Smooth muscle cell (in vitro differentiated cells): Measurements from ENCODE around the gene ZNF683. TPM values are rescaled to one million over a fixed set of nuclear protein-coding genes. Genes with fewer than 3 reads are reported as not detected.

Experiments
- DNase-seq: peaks from one replicate; lab custom pipeline; 2025; ENCODE audit not compliant: unreplicated experiment; lab: John Stamatoyannopoulos, UW
- H2AFZ ChIP-seq: fragments of 200-600 bp; sonication (generic); 2 replicates; pipeline ENCODE4 v1.6.0; 2016; ENCODE audit warnings: antibody characterized with exemption, low read depth, mild to moderate bottlenecking
- H3F3A ChIP-seq: fragments of 200-600 bp; sonication (generic); 2 replicates; pipeline ENCODE4 v1.6.0; 2017; ENCODE audit warnings: antibody characterized with exemption, low read depth
- H3K27ac ChIP-seq: fragments of 200-600 bp; sonication (generic); 2 replicates; pipeline ENCODE4 v1.5.1; 2016; ENCODE audit warnings: low read depth, mild to moderate bottlenecking
- H3K27me3 ChIP-seq: fragments of 200-600 bp; sonication (generic); 2 replicates; pipeline ENCODE4 v1.6.1; 2016; ENCODE audit warnings: low read depth, mild to moderate bottlenecking
- H3K36me3 ChIP-seq: fragments of 200-600 bp; sonication (generic); 2 replicates; pipeline ENCODE4 v1.5.1; 2016; ENCODE audit warnings: low read depth
- H3K4me1 ChIP-seq: fragments of 200-600 bp; sonication (generic); 2 replicates; pipeline ENCODE4 v1.5.1; 2016; ENCODE audit warnings: low read depth
- H3K4me2 ChIP-seq: fragments of 200-600 bp; sonication (generic); 2 replicates; pipeline ENCODE4 v1.6.0; 2016; ENCODE audit warnings: mild to moderate bottlenecking
- H3K4me3 ChIP-seq: fragments of 200-600 bp; sonication (generic); 2 replicates; pipeline ENCODE4 v1.5.1; 2016; ENCODE audit warnings: mild to moderate bottlenecking
- H3K79me2 ChIP-seq: fragments of 200-600 bp; sonication (generic); 2 replicates; pipeline ENCODE4 v1.6.0; 2016; ENCODE audit warnings: low read depth, mild to moderate bottlenecking
- H3K9ac ChIP-seq: fragments of 200-600 bp; sonication (generic); 2 replicates; pipeline ENCODE4 v1.6.0; 2016; ENCODE audit warnings: low read depth
- H3K9me3 ChIP-seq: fragments of 200-600 bp; sonication (generic); replicated peaks from 2 replicates; pipeline ENCODE4 v1.5.1; 2016; ENCODE audit warnings: low read depth
- H4K20me1 ChIP-seq: fragments of 200-600 bp; sonication (generic); 2 replicates; pipeline ENCODE4 v1.6.0; 2016; ENCODE audit warnings: low read depth
- WGBS: methylation state at CpG from one replicate; pipeline ENCODE4 v1.1.7; 2016; ENCODE audit warnings: low lambda C conversion rate; 5-methylcytosine and 5-hydroxymethylcytosine counted together
- polyA plus RNA-seq: library from polyadenylated mRNA; unstranded; fragments of >200 nt; fragmentation: Nextera tagmentation; extraction: Ambion mirVana; gene quantifications from 2 replicates; pipeline ENCODE4 v1.2.1, GENCODE V29; 2016
- total RNA-seq: library from RNA; depleted of rRNA; stranded (reverse); fragments of >200 nt; gene quantifications from 2 replicates; pipeline ENCODE4 v1.2.3, GENCODE V29; 2014
- TF ChIP-seq, protein P1 (sequence below): fragments of 200-600 bp; sonication (generic); IDR thresholded peaks from 2 replicates; pipeline ENCODE4 v1.5.1; 2017; ENCODE audit warnings: borderline replicate concordance, mild to moderate bottlenecking, antibody characterized with exemption; ENCODE audit not compliant: insufficient read depth, poor library complexity, severe bottlenecking

Gene ZNF683
- total and polyA plus RNA-seq, 2 experiments from 2014 or later: not detected

DNA sequence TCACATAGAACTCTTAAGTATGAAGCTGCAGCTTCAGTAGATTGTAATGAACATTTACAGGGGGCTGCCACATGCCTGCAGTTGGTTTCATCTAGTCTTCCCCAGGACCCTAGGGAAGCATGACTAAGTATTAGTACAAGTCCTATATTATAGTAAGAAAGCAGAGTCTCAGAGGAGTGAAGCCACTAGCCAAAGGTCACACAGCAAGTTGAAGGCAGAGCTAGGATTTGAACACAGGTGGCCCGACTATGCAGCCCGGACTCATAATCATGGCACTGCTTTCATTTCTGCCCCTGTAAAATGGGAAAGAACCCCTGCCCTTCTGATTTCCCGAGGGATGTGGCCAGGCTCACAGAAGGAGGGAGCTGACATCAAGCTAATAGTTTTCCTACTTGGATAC, 10.2 kb downstream of the ZNF683 start:
- Histone ChIP-seq H3K36me3 (no peaks in the 10 kb centered on the region), H3K4me3 (no peak overlapping the region), H3K4me2 (no peak overlapping the region), H3K9me3 (no peaks in the 10 kb centered on the region), H3K4me1 (no peaks in the 10 kb centered on the region), H2AFZ (no peak overlapping the region), H3K9ac (no peak overlapping the region), H3K79me2 (no peaks in the 10 kb centered on the region), H4K20me1 (no peaks in the 10 kb centered on the region), H3K27ac (no peak overlapping the region), H3F3A (no peaks in the 10 kb centered on the region), H3K27me3 (peaks cover 51% of the 10 kb centered on the region)
- no peak for DNase-seq
- TF ChIP-seq, protein P1, sequence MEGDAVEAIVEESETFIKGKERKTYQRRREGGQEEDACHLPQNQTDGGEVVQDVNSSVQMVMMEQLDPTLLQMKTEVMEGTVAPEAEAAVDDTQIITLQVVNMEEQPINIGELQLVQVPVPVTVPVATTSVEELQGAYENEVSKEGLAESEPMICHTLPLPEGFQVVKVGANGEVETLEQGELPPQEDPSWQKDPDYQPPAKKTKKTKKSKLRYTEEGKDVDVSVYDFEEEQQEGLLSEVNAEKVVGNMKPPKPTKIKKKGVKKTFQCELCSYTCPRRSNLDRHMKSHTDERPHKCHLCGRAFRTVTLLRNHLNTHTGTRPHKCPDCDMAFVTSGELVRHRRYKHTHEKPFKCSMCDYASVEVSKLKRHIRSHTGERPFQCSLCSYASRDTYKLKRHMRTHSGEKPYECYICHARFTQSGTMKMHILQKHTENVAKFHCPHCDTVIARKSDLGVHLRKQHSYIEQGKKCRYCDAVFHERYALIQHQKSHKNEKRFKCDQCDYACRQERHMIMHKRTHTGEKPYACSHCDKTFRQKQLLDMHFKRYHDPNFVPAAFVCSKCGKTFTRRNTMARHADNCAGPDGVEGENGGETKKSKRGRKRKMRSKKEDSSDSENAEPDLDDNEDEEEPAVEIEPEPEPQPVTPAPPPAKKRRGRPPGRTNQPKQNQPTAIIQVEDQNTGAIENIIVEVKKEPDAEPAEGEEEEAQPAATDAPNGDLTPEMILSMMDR: no peak
- WGBS: 92% methylated on average over 3 of the region's 3 CpGs

DNA sequence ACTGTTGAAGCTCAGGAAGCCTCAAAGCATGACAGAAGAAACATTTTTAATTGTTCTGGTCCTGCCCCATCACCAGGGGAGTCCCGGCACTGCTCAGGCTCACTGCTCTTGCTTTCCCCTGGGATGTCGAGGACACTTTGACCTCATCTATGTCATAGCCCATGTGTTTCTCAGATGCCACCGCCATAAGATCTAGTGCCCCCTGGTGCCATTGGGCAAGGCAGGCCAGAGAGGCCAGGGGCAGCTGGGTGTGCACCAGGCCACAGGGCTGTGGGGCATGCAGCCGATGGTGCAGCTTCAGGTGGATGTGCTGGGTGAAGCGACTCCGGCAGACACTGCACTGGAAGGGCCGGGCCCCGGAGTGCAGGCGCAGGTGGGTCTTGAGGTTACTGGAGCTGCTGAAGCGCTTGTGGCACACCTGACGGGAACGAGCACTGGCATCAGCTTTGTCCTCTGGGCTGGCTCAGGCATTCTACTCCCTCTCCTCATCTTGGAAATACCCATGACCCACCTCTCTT, 10.9 kb downstream of the ZNF683 start:
- H2AFZ ChIP-seq: no peak overlapping the region

DNA sequence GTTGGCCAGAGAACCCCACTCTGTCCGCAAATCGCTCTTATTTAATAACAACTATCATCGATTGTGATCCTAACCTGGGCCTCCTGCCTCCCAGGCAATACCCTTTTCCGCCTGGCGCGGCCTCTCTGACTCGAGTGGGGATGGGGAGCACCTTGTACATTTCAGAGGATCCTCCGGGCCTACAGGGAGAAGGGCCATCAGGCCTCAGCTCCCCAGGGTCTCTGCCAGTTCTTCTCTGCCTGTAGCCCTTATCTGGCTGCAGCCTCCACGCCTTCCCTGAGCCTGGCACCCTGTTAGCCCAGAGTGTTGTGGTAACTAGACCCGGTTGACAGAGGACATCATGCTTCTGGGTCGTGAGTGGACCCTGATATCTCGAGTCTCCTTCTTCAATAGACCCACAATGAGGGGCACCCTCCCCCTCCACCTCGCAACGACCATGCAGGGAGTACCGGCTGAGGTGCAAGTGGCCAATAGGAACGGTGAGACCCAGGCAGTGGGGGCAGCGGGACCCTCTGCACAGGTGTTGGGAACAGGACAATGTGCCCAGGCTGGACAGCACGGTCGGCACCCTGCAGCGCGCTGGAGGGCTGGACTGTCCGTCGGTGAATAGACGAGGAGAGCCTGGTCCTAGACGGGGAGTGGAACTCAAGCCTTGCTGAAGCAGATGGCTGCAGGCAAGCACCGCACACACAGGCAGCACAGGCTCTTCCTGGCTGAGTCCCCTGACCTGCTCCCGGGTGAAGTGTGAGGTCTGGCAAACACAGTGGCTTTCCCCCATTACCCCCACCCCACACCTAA, 11.5 kb downstream of the ZNF683 start:
- H4K20me1 ChIP-seq: no peaks in the 10 kb centered on the region
- peaks cover 54% of the 10 kb centered on the region for H3K27me3 ChIP-seq
- H3K9ac ChIP-seq: no peak overlapping the region
- 80% methylated on average over 27 of the region's 27 CpGs for WGBS
- H3K4me3 ChIP-seq: peak overlapping the region; percentile 38
- DNase-seq: no peak
- H3K4me2 ChIP-seq: no peak overlapping the region
- no peaks in the 10 kb centered on the region for H3K36me3 ChIP-seq
- TF ChIP-seq, protein P1: no peak
- H3K27ac ChIP-seq: no peak overlapping the region
- no peak overlapping the region for H2AFZ ChIP-seq
- no peaks in the 10 kb centered on the region for H3K79me2 ChIP-seq
- no peaks in the 10 kb centered on the region for H3K4me1 ChIP-seq
- no peaks in the 10 kb centered on the region for H3K9me3 ChIP-seq
- no peaks in the 10 kb centered on the region for H3F3A ChIP-seq

More for the DNA sequence above, 10.9 kb downstream of the ZNF683 start:
- no peaks in the 10 kb centered on the region for H3F3A ChIP-seq
- no peaks in the 10 kb centered on the region for H3K9me3 ChIP-seq
- no peaks in the 10 kb centered on the region for H3K79me2 ChIP-seq
- no peaks in the 10 kb centered on the region for H4K20me1 ChIP-seq
- no peak overlapping the region for H3K9ac ChIP-seq
- H3K36me3 ChIP-seq: no peaks in the 10 kb centered on the region
- TF ChIP-seq, protein P1: no peak
- no peaks in the 10 kb centered on the region for H3K4me1 ChIP-seq
- 94% methylated on average over 9 of the region's 12 CpGs for WGBS
- H3K4me3 ChIP-seq: no peak overlapping the region
- no peak for DNase-seq
- peaks cover 54% of the 10 kb centered on the region for H3K27me3 ChIP-seq
- no peak overlapping the region for H3K27ac ChIP-seq
- H3K4me2 ChIP-seq: no peak overlapping the region
